ENCODE measurements around the gene ZNF407. TPM values are rescaled to one million over a fixed set of nuclear protein-coding genes. Genes with fewer than 3 reads are reported as not detected.

The ZNF407 gene
- total RNA-seq, 1 experiment from 2014 or later = 18.1 TPM

DNA sequence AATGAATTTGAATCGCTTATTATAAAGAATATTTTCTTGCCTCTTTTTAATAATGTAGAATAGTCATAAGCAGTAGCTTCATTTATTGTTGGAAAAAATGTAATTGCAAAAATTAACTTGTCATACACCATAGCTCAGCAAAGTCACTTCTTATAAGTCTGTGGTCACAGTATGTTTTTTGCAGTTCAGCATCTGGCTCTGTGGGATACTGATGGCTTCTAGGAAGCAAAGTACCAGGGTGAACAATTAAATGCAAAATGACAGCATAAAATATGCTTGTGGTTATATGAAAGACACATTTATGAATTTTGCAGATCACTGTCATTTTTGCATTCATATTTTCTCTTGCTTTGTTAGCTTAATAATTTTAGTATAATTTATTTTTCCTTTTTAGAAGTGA lies 116.5 kb downstream of the ZNF407 start:
- Histone ChIP-seq H3K4me3 (ENCODE audit: low read length) (no peak overlapping the region), H3K27me3 (ENCODE audit: low read length) (no peaks in the 10 kb centered on the region), H3K9me2 (replicated peaks; ENCODE audit: insufficient read depth, low read length) (no peaks in the 10 kb centered on the region), H3K4me1 (ENCODE audit: low read length) (peaks cover 10% of the 10 kb centered on the region), H3K9ac (ENCODE audit: low read length) (no peak overlapping the region), H4K20me1 (ENCODE audit: insufficient read depth, low read depth, low read length) (no peaks in the 10 kb centered on the region), H3K27ac (ENCODE audit: low read length) (no peak overlapping the region), H3K9me3 (ENCODE audit: low read length) (no peaks in the 10 kb centered on the region), H3K79me2 (ENCODE audit: low read length) (no peaks in the 10 kb centered on the region), H2AFZ (ENCODE audit: low read length) (no peak overlapping the region), H3K4me2 (ENCODE audit: low read depth, low read length, poor library complexity, severe bottlenecking) (no peak overlapping the region), H3K36me3 (ENCODE audit: insufficient read depth, low read length) (no peaks in the 10 kb centered on the region)
- DNase-seq = no peak

DNA sequence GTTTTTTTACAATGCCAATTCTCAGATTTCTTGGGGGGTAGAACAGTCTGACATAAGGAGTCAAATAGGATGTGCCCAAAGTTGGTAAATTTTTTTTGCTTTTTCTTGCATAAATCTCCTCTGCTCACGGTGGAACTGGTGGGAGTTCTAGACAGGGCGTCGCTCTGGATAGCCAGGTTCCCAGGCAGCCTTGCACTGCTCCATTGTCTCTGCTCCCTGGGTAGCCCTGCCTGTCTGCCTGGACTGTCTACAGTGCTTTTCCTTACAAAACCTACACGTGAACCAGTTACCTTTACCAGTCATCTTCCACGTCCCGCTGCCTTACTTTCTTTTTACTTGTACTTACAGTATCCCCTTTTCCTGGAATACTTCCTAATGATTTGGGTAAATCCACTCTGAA lies 117.1 kb downstream of the ZNF407 start:
- Histone ChIP-seq H3K4me2 (ENCODE audit: low read depth, low read length, poor library complexity, severe bottlenecking) (no peak overlapping the region), H2AFZ (ENCODE audit: low read length) (no peak overlapping the region), H3K36me3 (ENCODE audit: insufficient read depth, low read length) (no peaks in the 10 kb centered on the region), H3K27me3 (ENCODE audit: low read length) (no peaks in the 10 kb centered on the region), H3K4me1 (ENCODE audit: low read length) (peaks cover 8% of the 10 kb centered on the region), H3K9ac (ENCODE audit: low read length) (no peak overlapping the region), H3K9me3 (ENCODE audit: low read length) (no peaks in the 10 kb centered on the region), H3K27ac (ENCODE audit: low read length) (no peak overlapping the region), H3K79me2 (ENCODE audit: low read length) (no peaks in the 10 kb centered on the region), H4K20me1 (ENCODE audit: insufficient read depth, low read depth, low read length) (no peaks in the 10 kb centered on the region), H3K9me2 (replicated peaks; ENCODE audit: insufficient read depth, low read length) (no peaks in the 10 kb centered on the region), H3K4me3 (ENCODE audit: low read length) (no peak overlapping the region)
- no peak for DNase-seq

DNA sequence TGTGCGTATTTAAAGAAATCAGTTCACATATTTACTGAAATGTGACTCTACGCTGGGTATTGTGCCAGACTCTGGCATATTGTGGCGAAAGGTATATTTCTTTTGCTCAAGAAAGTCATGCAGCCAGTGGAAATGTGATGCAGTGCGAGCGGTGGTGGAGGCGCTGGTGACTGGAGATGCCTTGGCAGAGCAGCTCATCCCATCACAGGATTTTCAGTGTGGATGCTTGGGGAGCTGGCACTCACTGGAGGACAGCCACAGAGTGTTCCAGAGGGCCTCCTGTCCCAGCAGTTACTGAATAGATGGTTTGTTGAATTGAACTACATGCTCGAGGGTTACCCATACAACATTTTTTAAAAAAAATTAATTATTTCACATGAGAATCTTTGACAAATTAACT lies 117.6 kb downstream of the ZNF407 start:
- Histone ChIP-seq H3K4me1 (ENCODE audit: low read length) (peaks cover 8% of the 10 kb centered on the region), H3K27me3 (ENCODE audit: low read length) (no peaks in the 10 kb centered on the region), H2AFZ (ENCODE audit: low read length) (no peak overlapping the region), H3K27ac (ENCODE audit: low read length) (no peak overlapping the region), H3K4me3 (ENCODE audit: low read length) (no peak overlapping the region), H3K9me3 (ENCODE audit: low read length) (no peaks in the 10 kb centered on the region), H3K9me2 (replicated peaks; ENCODE audit: insufficient read depth, low read length) (no peaks in the 10 kb centered on the region), H3K9ac (ENCODE audit: low read length) (no peak overlapping the region), H3K36me3 (ENCODE audit: insufficient read depth, low read length) (no peaks in the 10 kb centered on the region), H3K4me2 (ENCODE audit: low read depth, low read length, poor library complexity, severe bottlenecking) (no peak overlapping the region), H3K79me2 (ENCODE audit: low read length) (no peaks in the 10 kb centered on the region), H4K20me1 (ENCODE audit: insufficient read depth, low read depth, low read length) (no peaks in the 10 kb centered on the region)
- no peak for DNase-seq

DNA sequence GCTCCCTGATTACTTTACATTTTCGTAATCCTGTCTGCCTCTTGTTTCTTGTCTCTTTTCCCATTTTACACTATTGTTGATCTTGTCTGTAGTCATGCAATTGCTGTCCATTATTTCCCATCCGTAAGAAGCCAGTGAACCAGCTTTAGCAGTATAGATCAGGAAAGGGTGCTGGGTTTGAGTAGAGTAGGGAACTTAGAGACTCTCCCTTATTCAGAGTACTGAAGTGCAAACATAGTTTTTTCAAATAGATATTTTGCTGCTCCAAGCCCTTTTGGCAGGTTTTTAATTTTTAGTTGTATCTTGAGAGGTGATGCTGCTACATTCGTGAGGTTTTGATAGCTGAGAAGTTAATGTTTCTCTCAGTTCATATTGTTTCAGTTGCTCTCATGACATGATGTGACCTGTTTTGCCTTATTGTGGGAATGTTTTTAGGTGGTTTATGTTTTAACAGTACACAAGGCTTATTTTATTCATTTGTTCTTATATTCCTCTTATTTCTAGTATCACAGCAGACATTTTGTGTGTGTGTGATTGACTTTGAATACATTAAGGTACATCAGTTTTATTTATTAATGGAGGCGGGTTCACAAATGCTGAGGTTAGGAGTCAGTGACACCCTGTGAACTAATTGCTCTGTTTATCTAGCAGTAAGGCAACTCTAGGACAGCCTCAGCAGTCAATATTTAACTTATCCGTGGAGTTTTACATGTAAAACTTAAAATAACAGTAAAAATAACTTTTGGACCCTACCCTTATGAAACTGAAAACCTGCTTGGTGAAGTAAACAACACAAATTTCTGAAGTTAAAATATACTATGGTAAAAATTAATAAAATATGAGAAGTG lies 118.4 kb downstream of the ZNF407 start:
- Histone ChIP-seq H3K9ac (ENCODE audit: low read length) (no peak overlapping the region), H3K79me2 (ENCODE audit: low read length) (no peaks in the 10 kb centered on the region), H3K4me3 (ENCODE audit: low read length) (no peak overlapping the region), H2AFZ (ENCODE audit: low read length) (no peak overlapping the region), H3K36me3 (ENCODE audit: insufficient read depth, low read length) (no peaks in the 10 kb centered on the region), H3K27me3 (ENCODE audit: low read length) (no peaks in the 10 kb centered on the region), H4K20me1 (ENCODE audit: insufficient read depth, low read depth, low read length) (no peaks in the 10 kb centered on the region), H3K4me1 (ENCODE audit: low read length) (peaks cover 8% of the 10 kb centered on the region), H3K27ac (ENCODE audit: low read length) (no peak overlapping the region), H3K4me2 (ENCODE audit: low read depth, low read length, poor library complexity, severe bottlenecking) (no peak overlapping the region), H3K9me2 (replicated peaks; ENCODE audit: insufficient read depth, low read length) (no peaks in the 10 kb centered on the region), H3K9me3 (ENCODE audit: low read length) (no peaks in the 10 kb centered on the region)
- DNase-seq = no peak

DNA sequence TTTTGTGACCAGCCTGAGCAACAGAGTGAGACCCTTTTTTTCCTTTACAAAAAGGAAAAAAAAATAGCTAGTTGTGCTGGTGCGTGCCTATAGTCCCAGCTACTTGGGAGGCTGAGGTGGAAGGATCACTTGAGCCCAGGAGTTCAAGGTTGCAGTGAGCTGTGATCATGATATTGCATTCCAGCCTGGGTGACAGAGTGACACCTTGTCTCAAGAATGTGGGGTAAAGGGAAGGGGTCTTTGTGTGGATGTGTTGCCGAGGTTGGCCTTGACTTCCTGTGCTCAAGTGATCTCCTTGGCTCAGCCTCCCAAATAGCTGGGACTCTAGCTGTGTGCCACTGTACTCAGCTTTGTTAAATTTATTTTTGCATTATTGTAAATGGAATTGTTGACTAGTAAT lies 120.6 kb downstream of the ZNF407 start:
- Histone ChIP-seq H3K4me1 (ENCODE audit: low read length) (peaks cover 22% of the 10 kb centered on the region), H4K20me1 (ENCODE audit: insufficient read depth, low read depth, low read length) (no peaks in the 10 kb centered on the region), H3K4me3 (ENCODE audit: low read length) (no peak overlapping the region), H3K9me3 (ENCODE audit: low read length) (no peaks in the 10 kb centered on the region), H3K27ac (ENCODE audit: low read length) (no peak overlapping the region), H3K4me2 (ENCODE audit: low read depth, low read length, poor library complexity, severe bottlenecking) (no peak overlapping the region), H3K9ac (ENCODE audit: low read length) (no peak overlapping the region), H3K79me2 (ENCODE audit: low read length) (no peaks in the 10 kb centered on the region), H3K27me3 (ENCODE audit: low read length) (no peaks in the 10 kb centered on the region), H2AFZ (ENCODE audit: low read length) (no peak overlapping the region), H3K9me2 (replicated peaks; ENCODE audit: insufficient read depth, low read length) (no peaks in the 10 kb centered on the region), H3K36me3 (ENCODE audit: insufficient read depth, low read length) (no peaks in the 10 kb centered on the region)
- DNase-seq = no peak

DNA sequence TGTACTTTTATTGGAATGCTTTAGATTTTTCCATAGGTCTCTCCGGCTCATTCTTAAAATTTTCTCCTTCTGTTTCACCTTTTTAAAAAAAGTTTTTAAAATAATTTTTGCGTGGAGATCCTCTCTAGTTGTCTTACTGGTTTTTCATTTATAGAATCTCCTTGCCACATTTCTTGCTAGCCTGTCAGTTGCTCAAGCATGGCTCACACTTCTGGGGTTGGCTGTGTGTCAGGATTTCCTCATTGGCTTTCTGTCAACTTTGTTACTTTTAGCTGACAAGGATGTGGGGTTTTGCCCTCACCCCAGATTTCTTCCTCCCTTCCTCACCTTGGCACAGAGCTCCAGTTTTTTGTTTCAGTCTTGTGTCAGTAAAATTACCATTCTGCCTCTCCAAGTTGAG lies 124.6 kb downstream of the ZNF407 start:
- Histone ChIP-seq H3K4me3 (ENCODE audit: low read length) (no peak overlapping the region), H3K79me2 (ENCODE audit: low read length) (no peaks in the 10 kb centered on the region), H3K9me2 (replicated peaks; ENCODE audit: insufficient read depth, low read length) (no peaks in the 10 kb centered on the region), H3K27me3 (ENCODE audit: low read length) (no peaks in the 10 kb centered on the region), H3K36me3 (ENCODE audit: insufficient read depth, low read length) (no peaks in the 10 kb centered on the region), H3K9me3 (ENCODE audit: low read length) (no peaks in the 10 kb centered on the region), H3K4me2 (ENCODE audit: low read depth, low read length, poor library complexity, severe bottlenecking) (peak overlapping the region; percentile 7), H2AFZ (ENCODE audit: low read length) (no peak overlapping the region), H3K9ac (ENCODE audit: low read length) (no peak overlapping the region), H4K20me1 (ENCODE audit: insufficient read depth, low read depth, low read length) (no peaks in the 10 kb centered on the region), H3K4me1 (ENCODE audit: low read length) (peaks cover 29% of the 10 kb centered on the region), H3K27ac (ENCODE audit: low read length) (no peak overlapping the region)
- DNase-seq = no peak

DNA sequence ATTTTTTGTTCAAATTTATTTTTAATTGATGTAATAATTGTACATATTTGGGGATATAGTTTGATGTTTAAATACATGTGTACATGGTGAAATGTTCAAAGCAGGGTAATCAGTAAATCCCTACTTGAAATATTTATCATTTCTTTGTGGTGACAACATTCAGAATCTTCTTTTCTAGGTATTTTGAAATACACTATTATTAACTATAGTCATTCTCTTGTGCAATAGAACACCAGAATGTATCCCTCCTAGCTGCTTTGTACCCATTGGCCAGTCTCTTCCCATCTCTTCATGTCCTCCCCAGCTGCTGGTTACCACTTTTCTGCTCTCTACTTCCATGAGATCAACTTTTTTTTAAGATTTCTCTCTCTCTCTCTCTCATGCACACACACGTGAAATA lies 126.5 kb downstream of the ZNF407 start:
- Histone ChIP-seq H2AFZ (ENCODE audit: low read length) (no peak overlapping the region), H3K9me2 (replicated peaks; ENCODE audit: insufficient read depth, low read length) (no peaks in the 10 kb centered on the region), H3K4me2 (ENCODE audit: low read depth, low read length, poor library complexity, severe bottlenecking) (no peak overlapping the region), H3K27ac (ENCODE audit: low read length) (no peak overlapping the region), H3K4me3 (ENCODE audit: low read length) (no peak overlapping the region), H3K9ac (ENCODE audit: low read length) (no peak overlapping the region), H3K36me3 (ENCODE audit: insufficient read depth, low read length) (no peaks in the 10 kb centered on the region), H3K79me2 (ENCODE audit: low read length) (no peaks in the 10 kb centered on the region), H3K27me3 (ENCODE audit: low read length) (no peaks in the 10 kb centered on the region), H4K20me1 (ENCODE audit: insufficient read depth, low read depth, low read length) (0 out of 2 replicates have a peak, but pooled peaks cover 3% of the 10 kb centered on the region), H3K4me1 (ENCODE audit: low read length) (peaks cover 29% of the 10 kb centered on the region), H3K9me3 (ENCODE audit: low read length) (no peaks in the 10 kb centered on the region)
- no peak for DNase-seq

DNA sequence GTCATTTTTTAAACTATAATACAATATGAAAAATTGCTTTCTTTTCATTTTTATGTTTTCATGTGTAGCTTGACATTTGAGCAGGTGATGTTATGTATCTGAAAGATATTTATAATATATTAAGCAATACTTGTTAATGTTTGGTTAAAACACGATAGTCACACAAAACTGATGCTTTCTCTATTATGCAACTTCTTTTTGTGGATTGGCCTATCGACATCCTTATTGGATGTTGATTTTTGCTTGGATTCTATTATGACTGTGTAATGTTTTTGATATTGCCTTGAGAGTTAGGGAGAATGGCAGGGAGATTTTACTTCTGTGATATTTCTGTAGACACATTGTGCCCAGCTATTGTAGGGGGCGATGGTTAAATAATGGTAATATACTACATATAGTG lies 128.0 kb downstream of the ZNF407 start:
- DNase-seq = no peak
- no peak overlapping the region for H3K4me2 ChIP-seq (ENCODE audit: low read depth, low read length, poor library complexity, severe bottlenecking)
- H3K9ac ChIP-seq (ENCODE audit: low read length) = no peak overlapping the region

More for the DNA sequence above, 128.0 kb downstream of the ZNF407 start:
- Histone ChIP-seq H3K9me3 (ENCODE audit: low read length) (no peaks in the 10 kb centered on the region), H3K4me1 (ENCODE audit: low read length) (peaks cover 21% of the 10 kb centered on the region), H3K4me3 (ENCODE audit: low read length) (no peak overlapping the region), H3K27ac (ENCODE audit: low read length) (no peak overlapping the region), H4K20me1 (ENCODE audit: insufficient read depth, low read depth, low read length) (0 out of 2 replicates have a peak, but pooled peaks cover 3% of the 10 kb centered on the region), H2AFZ (ENCODE audit: low read length) (no peak overlapping the region), H3K9me2 (replicated peaks; ENCODE audit: insufficient read depth, low read length) (no peaks in the 10 kb centered on the region), H3K27me3 (ENCODE audit: low read length) (no peaks in the 10 kb centered on the region), H3K36me3 (ENCODE audit: insufficient read depth, low read length) (no peaks in the 10 kb centered on the region), H3K79me2 (ENCODE audit: low read length) (no peaks in the 10 kb centered on the region)

All from Karpas-422 (cell line).